Measurements from ENCODE around the gene URAD.

URAD gene

DNA sequence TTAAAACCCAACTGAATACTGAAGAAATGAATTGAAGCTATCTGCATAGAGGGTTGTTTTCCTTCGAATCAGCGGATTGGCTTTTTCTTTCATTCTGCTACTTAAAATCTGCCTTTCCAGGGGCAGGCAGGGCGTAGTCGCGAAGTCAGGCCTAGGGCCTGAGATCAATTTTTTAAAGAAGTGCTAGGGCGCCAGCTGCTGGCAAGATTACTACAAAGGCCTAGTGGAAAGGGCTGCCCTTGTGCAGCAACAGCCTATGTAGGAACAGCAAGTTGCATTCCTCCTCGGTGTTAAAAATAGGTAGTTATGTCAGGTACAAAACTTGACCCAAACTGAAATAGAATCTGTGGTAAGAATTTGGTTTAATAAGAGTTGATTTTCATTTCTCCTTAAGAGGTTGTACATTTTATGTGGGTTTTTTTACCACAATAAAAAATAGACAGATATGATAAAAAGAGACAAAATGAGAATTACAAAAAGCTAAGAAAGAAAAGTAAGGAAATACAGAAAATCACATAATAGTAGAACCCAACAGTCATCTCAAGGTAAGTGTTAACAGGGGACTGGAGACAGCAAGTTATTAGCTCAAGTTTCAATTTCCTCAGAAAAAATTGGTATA, 9.5 kb upstream of the URAD start:
- no peak for DNase-seq

DNA sequence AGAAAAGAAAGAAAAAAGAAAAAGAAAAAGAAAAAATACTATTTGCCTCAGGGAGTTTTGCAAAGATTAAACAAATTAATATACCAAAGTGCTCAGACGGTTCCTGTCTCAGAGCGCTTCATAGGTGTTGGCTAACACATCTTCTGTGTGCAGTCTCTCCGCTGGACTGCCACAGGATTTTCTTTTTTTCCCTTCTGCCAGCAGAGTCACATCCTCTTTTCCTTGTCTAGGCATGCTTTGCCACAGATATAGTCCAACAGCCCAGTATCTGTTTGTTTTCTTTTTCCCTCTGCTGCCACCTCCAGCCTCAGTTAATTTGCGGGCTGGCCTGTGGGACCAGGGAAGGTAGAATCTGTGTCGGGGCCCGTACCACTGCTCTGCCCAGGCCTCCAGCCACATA, 3.4 kb upstream of the URAD start:
- no peak for DNase-seq

DNA sequence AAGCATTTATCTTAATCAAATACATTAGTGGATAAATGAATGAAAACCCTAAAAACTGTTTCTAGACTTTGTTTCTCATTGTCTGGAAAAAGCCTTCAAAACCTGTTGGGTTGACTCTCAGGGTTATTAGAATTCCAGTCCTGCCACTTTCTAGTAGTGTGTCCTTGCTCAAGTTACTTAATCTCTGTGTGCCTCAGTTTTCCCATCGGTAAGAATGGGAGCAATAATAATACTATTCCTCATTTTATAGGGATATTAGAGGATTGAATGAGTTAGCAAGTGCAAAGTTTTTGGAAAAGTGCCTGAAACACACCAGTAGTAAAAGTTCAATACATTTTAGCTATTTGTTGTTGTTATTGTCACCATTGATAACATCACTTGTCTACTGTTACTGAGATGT, 2.9 kb downstream of the URAD start:
- DNase-seq = no peak

DNA sequence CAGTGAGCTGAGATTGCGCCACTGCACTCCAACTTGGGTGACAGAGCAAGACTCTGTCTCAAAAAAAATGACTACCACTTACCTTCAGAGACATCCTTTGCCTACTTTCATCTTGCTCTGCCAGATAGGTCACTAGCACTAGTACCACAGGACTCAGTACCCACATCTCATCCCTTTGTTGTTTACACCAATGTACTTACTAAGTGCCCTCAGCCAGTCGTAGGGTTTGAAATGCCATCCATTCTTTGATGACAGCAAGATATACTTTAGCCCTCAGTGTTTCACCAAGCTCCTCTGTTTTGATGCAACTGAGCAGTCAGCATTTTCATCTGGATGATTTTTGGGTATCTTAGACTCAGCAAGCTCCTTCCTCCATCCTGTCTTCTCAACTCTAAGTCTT, 6.1 kb downstream of the URAD start:
- DNase-seq = no peak

DNA sequence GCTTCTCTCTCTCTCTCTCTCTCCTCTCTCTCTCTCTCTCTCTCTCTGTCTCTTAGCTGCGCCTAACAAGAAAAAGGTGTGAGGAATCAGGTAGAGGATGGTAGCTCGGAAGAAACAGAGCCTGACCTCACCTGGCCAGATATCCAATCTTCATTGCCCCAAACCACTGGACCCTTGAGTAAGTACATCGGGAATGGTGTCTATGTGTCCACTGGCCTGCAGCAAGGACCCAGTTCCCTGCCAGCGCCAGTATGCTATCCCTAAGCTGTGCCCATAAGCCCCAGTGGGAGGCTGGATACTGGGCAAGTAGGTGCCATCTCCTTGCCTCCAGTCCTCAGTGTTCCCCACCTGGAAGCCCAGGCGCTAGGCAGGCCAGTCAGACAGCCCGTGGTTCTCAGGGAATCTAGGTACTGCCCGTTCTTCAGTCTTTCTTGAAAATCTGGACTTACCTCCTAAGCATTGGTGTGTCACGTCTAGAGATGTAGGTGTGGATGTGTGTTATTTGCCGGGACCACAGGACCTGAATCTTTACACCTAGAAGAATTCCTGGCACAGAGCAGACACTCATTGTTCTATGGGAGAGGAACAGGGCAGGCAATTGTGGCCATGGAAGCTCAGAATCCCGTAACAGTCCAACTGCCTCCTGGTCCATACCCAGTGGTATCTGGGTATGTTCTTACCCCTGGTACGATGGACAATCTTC, 7.3 kb downstream of the URAD start:
- no peak for DNase-seq

DNA sequence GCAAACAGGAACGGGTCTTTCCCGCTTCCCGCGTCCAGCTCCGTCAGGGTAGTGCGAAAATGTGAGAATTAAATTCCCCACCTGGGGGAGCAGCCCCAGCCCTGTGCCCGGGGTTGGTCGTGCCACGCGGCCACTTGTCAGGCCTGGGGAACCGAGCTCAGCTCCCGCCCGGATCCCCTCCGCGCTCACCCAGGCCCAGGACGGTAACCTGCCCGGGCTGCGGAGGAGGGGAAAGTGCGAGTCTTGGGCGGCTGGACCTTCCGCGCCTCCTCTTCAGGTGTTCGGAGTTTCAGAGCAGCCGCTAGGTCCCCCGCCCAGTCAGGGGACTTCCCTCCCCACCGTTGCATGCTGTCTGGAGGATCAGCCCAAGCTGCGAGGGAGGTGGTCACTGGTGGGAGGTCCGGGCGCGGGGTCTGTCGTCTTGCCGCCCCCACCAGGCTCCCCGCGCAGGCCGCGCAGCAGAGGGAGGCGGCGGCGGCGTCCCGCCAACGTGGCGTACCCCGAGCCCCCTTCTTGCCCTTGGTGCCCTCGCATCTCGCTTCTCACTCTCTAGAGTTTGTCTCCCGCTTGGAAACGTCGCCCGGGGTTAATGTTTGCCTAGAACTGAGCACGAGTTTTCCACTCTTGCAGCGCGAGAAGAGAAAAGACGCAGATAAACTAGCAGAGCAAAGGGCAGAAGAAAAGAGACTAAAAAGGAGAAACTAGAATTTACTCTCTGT, 8.1 kb downstream of the URAD start:
- no peak for DNase-seq

DNA sequence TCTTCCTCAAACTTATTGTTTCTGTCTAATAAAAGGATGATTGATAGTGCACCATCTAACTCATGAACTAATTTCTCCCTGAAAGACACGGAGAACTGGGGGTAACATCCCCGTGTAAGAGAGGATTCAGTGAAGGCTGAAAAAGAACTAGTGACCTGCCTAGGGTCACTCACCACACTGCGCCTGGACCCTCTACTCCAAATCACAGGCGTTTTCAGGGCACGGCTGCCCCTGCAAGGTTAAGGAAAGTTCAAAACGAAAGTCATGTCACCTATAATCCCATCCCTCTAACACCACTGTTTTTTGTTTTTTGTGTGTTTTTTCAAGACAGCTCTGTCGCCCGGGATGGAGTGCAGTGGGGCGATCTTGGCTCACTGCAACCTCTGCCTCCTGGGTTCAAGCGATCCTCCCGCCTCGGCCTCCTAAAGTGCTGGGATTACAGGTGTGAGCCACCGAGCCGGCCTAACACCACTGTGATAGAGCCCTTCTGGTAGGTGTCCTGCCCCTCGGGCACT, 8.7 kb downstream of the URAD start:
- DNase-seq = no peak

DNA sequence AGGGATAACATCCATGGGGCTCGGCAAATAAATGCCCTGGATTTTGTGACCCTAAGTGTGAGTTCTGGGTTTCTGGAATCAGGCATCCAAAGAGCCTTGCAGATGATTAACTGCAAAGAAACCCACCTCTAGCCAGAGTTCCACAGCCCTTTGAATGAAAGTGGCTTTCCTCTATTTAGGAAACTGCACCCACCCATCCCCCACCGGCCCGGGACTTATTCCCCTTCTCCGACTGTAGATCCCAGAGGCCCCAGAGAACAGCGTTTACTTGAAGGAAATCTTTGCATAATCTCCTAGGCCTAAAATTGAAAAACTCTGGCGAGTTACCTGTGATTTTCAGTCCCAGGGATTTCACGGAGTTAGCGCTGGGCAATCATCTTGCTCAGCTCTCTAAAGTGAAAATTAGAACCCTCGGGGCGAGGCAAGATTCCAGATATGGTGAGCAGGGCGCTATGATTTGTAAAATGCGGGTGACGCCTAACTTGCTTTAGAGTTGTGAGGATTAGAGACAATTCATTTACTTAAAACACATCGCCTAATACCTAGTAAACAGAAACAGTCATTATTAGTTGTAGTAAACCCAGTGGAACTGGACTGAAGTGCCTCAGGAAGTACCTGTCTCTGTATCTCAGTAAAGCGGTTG, 9.4 kb downstream of the URAD start:
- no peak for DNase-seq

DNA sequence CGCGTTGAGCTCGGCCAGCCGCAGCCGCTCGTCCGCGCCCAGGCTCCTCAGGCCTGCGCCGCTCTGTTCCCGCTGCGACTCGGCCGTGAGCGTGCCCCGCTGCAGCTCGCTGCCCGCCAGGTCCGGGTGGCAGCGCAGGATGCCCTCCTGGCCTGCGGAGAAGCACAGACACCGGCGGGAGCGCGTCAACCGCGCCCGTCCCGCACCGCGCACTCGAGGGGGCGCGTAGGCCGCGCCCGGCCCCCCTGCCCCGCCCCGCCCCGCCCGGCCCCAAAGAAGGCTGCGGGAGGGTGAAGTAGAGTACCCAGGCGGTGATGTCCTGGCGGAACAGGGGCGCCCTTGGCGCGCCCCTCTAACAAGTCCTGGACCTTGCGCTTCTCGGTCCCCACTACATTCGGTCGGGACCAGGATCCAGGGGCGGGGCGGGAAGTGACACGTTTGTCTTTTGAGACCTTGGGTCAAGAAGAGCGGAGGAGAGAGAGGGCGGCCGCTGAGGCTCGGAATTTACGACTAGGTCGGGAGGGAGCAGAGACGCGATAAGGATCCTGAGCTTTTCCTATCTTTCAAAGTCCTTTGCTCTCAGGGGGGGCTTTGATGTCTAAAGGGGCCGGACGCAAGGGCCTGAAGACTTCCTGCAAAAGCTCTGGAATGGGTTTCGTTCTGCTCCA, 10.1 kb downstream of the URAD start:
- no peak for DNase-seq

DNA sequence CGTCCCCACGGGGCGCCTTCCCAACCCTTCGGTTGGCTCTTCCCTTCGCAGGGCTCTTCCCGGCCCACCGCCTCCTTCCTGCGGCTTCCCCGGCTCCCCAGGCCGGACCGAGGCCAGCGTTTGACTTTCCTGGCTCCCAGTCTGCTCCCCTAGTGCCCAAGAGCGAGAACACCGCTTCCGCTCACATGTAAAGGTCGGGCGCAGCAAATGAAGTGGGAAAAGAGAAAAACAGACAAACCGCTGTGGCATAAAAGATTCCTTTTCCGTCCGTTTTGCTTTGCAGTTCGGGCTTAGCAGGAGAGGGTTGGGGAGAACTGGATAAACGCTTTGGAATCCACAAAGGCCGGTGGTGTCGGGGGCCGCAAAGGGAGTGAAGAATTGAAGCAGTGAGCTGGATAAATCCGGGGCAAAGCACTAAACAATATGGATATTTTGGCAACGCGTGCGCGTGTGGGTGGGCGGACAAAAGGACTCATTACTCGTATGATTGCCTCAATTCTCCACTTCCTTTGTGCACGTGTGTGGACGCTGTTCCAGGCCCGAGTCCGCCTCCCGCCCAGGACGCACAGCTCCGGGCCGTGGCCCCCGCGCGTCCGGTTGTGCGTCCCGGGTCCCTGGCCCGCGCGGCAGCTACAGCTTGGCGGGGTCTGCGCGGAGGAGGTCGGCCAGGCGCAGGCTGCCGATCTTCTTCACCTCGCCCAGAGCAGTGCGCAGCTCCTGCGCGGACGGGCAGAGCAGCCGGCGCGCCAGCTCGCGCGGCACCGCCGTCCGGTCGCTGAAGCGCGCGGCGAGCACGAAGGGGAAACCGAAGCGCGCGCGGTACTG, 10.8 kb downstream of the URAD start:
- no peak for DNase-seq

DNA sequence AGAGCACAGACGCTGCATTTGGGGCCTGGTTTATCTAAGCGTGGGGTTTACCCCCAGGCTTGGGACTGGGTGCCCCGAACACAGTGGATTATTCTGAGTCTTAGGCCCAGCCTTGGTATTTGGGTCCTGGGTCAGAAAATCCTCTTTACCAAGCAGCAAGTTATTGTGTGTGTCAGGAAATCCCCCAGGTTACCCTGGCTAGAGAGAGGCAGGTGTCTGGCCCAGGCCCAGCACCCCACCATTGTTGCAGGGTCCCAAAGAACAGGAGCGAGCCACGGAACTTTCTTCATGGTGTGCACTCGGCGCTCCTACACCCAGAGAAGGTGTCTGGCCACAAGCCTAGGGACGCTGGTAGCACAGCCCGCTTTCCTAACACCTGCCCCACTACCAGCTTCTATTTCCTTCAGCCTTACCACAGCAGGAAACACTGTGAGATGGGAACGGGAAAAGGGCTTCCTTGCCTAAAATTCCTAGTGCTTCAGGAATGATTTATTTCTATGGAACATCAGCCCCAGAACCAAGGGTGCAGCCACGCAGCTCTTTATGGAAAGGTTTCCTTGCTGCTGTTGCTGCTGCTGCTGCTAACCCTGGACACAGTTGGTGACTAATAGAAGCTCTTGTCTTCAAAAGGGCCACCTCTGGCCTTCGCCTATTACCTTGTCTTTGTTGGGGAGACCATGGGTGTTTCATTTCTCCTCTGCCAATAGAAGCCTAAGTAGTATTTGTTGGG, 12.0 kb downstream of the URAD start:
- no peak for DNase-seq

DNA sequence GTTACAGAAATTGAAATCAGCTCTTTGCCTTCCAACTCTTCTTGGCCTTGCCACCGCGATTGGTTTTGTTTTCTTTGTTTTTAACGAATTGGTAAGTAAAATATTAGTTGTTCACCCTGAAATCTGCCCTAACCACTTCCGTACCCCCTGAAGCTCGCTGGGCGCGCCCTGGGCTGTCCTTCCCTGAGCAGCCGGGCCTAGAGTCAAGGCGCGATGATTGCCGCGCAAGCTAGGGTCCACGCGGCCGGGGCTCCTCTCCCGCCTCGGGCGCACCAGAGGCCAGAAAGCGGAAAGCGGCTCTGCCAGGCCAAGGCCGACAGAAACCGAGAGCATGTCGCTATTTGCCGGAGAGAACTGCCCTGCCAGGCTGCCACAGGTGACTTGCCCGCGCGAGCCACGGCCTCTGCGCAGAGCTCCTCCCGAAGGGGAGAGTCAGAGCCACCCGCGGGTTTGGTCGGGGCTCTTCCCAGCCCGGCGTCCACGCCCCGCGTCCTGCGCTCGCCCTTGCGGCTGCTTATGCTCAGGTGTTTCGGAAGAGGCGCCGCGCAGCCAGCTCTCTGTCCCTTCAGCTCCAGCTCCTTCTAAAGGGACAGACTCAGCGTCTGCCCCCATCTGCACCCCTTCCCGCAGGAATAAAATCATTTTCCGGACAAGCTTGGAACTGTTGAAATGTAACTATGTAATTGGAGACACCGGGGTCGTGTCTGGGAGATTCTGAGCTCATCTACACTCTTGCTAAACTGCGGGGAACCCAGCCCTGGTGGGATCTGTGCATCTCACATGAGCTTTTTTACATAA, 12.7 kb downstream of the URAD start:
- no peak for DNase-seq

DNA sequence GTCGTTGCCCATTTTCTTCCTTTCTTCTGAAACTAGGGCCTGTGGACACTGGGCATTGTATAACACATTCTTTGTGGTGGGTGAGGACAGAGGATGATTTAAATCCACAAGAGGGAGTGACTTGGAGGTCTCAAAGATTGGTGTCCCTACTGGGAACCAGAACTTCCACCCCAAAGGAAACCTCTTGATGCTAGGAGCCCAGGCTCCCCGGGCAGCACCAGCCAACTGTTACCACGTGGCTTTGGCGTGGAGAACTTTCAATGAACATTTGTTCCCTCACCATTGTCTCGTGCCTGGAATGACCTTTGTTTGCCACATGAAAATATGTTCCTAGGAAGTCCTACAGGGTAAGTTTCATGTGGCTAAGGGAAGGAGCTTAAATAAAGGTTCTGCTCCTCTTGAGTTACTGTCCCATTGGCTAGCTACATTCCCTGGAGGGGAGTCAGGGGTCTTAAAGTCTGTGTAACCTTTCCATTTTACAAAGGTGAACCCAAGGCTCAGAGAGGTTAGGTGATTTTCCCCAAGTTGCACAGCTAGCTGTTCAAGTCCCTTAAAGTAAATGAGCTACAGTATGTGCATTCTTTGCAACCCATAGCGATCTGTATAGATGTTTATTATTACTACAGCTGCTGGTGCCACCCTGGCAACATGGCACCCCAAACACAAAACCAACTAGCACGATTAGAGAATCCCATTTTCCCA, 14.4 kb downstream of the URAD start:
- no peak for DNase-seq

DNA sequence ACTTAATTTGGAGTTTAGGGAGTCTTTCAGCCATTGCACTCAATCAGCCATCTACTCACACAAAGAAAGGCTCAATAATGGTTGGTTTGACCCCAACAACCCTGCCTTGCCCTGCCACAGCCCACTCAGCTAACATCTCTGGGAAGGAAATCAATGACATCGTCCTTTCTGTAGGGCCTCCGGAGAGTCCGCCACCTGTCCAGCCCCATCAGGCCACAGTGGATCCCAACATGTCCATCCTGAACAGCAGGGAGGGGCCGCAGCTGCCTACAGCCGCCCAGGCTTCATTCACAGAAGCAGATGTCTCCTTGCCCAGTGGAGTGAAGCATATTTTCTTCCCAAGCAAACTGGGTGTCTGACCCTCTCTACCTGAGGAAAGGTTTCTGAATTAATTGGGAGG, 15.2 kb downstream of the URAD start:
- no peak for DNase-seq

DNA sequence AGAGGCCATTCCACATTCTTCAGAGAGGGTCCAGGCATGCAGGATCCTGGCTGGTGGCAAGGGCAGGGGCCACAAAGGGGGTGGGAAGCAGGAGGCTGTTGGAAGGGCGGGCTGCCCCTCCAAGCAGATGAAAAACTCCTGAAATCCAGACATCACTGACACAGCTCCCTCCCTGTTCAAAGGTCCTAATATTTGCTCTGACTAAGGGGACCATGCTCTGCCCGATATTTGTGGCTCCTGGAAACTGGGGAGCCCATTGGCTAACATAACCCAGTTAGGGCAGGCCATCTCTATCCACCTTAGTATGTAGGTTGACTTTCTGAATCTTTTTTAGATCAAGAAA, 16.0 kb downstream of the URAD start:
- DNase-seq = no peak

DNA sequence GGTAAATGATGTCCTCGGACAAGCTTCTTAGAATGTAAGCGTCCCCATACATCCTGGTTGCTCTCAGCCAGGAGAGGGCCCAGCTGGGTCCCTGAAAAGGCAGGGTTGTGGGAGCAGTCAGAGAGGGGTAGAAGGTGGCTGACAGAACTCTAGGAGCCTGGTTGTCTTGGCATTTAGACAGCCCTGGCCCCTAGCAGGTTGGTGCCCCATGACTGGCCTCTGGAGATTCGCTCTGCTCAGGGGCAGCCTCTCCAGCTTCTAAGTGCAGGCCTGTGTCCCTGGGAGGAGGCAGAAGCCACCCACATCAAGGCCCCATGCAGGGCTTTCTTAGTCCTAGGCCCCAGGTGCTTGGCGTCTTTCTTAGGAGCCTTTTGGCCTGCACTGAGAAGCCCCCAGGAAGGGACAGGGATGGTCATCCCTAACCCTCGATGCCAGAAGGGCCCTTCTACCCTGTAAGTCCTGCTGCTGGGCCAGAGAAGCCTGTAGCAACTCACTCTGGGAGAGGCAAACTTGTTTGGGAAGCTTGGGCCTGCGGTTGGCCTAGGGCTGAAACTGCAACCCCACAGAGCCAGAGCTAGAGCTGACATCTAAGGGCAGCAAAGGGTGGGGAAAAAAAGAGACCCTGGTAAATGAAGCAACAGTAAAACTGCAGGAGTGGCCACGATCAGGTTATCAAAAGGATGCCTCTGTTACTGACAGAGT, 16.6 kb downstream of the URAD start:
- no peak for DNase-seq

DNA sequence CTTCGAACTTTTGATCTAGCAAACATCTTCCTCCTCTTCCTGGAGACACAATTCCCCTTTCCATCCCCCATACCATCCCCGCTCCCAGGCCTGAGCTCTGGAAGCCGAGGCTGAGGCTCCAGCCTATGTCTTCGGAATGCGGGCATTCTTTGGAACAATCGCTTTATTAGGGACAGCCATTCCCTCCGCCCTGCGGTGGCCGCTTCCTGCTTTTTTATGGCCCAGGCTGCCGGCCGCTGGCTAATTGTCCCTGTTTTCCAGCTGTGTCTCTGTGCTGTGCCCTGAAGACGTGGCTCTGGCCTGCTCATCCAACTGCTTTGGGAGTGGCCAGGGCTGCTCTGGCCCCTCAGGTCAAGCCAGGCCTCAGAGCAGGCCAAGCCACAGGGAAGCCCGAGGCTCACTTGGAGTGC, 17.3 kb downstream of the URAD start:
- DNase-seq = no peak

DNA sequence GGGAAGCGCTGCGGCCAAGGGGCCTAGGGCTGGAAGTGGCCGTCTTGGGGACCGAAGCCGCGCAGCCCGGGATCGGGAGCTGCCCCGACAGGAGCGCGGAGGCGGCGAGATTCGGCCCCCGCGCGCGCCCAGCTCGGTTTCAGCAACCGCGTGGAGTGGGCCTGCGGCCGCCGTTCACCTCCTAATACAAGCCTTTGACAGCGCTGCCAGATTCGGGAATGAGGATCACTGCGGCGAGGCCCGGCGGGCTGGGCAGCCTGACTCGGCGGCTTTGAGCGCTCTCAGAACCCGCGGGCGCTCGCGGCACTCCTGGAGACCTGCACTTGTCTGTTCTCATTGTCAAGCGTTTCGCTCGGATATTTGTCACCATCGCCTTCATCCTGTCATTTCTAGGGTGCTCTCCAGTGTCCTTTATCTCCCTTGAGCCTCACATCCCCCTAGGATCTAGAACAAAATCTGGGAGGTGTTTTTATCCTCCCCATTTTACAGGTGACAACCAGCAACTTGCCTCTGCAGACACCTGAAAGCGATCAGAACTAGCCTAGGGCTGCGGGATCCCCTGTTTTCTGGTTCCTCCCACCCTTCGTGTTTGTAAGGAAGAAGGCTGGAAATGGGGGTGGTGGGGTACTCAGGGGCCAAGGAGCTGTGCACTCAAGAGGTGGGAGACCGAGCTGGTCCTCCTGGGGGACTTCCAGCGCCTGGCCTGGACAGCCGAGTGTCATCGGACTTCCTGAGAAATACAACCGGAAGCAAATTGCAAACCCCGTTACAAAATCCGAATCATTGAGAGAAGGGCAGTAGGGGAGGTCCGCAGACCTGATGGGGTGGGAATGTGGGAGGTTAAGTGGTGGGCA, 17.9 kb downstream of the URAD start:
- no peak for DNase-seq

All from C1 segment of cervical spinal cord (tissue), 14 donors.